Adipocyte (in vitro differentiated cells): ENCODE results near the gene DNAH6.

Source experiments
- DNase-seq: peaks from one replicate; pipeline ENCODE4 v3.0.0-alpha.2; 2015; ENCODE audit warnings: low read depth
- H3K27me3 ChIP-seq: replicated peaks from 2 replicates; pipeline ENCODE4 v1.7.0; 2013; ENCODE audit warnings: mild to moderate bottlenecking, low read length, moderate library complexity; ENCODE audit not compliant: control insufficient read depth, insufficient read depth
- H3K36me3 ChIP-seq: 2 replicates; pipeline ENCODE4 v1.7.0; 2013; ENCODE audit warnings: low read length, mild to moderate bottlenecking, moderate library complexity; ENCODE audit not compliant: control insufficient read depth, insufficient read depth, severe bottlenecking
- H3K4me1 ChIP-seq: 2 replicates; pipeline ENCODE4 v1.7.0; 2013; ENCODE audit warnings: mild to moderate bottlenecking, low read length, moderate library complexity; ENCODE audit not compliant: control insufficient read depth, insufficient read depth
- H3K4me3 ChIP-seq: 2 replicates; pipeline ENCODE4 v1.7.0; 2013; ENCODE audit warnings: mild to moderate bottlenecking, low read length, moderate library complexity
- H3K9ac ChIP-seq: 2 replicates; pipeline ENCODE4 v1.7.0; 2013; ENCODE audit warnings: mild to moderate bottlenecking, low read length, moderate library complexity
- H3K9me3 ChIP-seq: 2 replicates; pipeline ENCODE4 v1.7.0; 2013; ENCODE audit warnings: mild to moderate bottlenecking, low read length, moderate library complexity; ENCODE audit not compliant: control insufficient read depth

DNAH6 gene

DNA sequence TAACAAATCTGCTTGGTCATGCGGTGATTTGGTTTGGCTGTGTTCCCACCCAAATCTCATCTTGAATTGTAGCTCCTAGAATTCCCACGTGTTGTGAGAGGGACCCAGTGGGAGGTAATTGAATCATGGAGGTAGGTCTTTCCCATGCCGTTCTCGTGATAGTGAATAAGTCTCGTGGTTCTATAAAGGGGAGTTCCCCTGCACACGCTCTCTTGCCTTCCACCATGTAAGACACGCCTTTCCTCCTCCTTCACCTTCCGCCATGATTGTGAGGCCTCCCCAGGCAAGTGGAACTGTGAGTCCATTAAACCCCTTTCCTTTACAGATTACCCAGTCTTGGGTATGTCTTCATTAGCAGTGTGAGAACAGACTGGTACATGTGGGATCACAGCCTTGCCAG, 327.8 kb downstream of the DNAH6 start:
- H3K27me3 ChIP-seq = no peaks in the 10 kb centered on the region
- DNase-seq = no peak
- H3K36me3 ChIP-seq = no peaks in the 10 kb centered on the region
- H3K4me3 ChIP-seq = no peak overlapping the region
- no peak overlapping the region for H3K9ac ChIP-seq
- H3K4me1 ChIP-seq = peaks cover 4% of the 10 kb centered on the region
- no peaks in the 10 kb centered on the region for H3K9me3 ChIP-seq

DNA sequence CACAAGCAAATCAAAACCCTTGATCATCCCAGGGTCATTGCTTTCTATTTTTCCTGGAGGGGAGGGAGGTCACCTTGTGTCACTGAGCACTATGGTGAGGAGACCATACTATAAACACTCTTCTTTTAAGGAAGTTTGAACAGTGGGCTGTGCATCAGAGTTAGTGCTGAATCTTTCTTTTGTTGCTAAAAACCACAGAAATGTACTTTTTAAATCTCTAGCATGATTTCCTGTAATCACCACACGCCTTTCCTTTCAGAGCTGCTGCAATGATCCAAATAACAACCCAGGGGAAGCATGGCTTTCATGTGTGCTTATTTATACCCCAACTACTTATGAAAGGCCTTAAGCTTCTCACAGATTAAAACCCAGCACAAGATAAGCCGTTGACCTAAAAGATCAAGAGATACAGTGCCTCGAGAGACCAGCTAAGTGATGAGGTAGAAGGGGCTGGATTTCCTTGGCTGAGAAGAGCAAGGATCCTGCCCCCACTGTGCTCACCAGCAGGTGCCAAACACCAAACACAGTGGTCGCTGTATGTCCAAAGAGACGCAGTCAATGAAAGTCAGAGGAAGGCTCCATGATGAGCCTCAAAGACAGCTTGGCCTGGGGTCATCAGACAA, 329.9 kb downstream of the DNAH6 start:
- no peaks in the 10 kb centered on the region for H3K27me3 ChIP-seq
- peaks cover 4% of the 10 kb centered on the region for H3K4me1 ChIP-seq
- H3K4me3 ChIP-seq = no peak overlapping the region
- no peaks in the 10 kb centered on the region for H3K36me3 ChIP-seq
- H3K9ac ChIP-seq = no peak overlapping the region
- H3K9me3 ChIP-seq = no peaks in the 10 kb centered on the region
- DNase-seq = peak; percentile 54

DNA sequence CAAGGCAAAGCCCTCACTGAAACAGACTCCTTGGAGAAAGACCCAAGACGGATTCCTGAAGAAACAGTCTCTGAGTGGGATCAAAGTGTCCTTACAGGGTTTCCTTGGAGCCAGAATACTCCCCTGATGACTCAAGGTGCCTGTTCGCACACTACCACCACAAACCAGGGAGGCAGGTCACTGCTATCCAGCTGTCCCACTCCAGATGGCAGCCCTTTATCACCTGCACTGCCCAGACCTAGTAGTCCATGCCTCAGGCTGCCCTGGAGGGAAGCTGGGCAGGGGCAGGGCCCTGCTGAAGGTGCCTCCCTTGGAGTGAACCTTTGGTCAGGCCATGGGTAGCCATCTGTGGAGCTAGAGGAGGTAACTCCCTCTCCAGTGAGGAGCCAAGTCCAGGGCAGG, 330.4 kb downstream of the DNAH6 start:
- H3K4me1 ChIP-seq = peaks cover 4% of the 10 kb centered on the region
- peak; percentile 46 for DNase-seq
- no peak overlapping the region for H3K4me3 ChIP-seq
- no peaks in the 10 kb centered on the region for H3K27me3 ChIP-seq
- H3K9me3 ChIP-seq = no peaks in the 10 kb centered on the region
- no peak overlapping the region for H3K9ac ChIP-seq
- no peaks in the 10 kb centered on the region for H3K36me3 ChIP-seq

DNA sequence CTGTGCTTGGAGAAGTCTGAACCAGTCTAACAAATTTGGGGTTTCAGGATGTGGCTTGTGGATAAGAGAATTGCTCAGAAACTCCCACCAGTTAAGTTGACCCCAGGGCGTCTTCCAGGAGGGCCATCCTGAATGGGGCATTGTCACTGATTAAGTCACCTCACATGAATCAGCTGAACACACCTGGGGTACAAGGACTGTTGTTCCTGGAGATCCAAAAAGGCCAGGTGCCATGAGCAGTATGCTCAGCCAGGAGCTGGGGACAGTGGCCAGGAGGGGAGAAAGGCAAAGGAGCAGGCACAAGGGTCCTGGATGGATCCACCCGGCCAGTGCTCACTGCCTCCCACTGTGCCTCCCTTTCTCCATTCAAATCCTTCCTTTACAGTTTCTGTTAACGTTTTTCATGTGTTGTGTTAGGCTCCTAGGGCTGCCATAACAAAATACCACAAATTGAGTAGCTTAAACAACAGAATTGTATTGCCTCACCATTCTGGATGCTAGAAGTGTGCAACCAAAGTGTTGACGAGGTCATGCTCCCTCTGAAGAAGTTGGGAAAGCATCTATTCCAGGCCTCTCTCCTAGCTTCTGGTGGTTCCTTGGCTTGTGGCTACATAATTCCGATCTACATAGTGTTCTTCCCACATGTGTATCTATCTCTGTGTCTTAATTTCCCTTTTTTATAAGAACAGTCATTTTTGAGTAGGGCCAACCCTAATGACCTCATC, 331.2 kb downstream of the DNAH6 start:
- Histone ChIP-seq H3K9ac (no peak overlapping the region), H3K27me3 (no peaks in the 10 kb centered on the region)
- no peak for DNase-seq

GRCh38 chr2:84849271-84849952, 333.1 kb downstream of the DNAH6 start:
- Histone ChIP-seq H3K4me1 (peaks cover 4% of the 10 kb centered on the region), H3K9ac (no peak overlapping the region), H3K4me3 (no peak overlapping the region), H3K9me3 (no peaks in the 10 kb centered on the region), H3K36me3 (no peaks in the 10 kb centered on the region), H3K27me3 (no peaks in the 10 kb centered on the region)
- DNase-seq = peak; percentile 64

More for the DNA sequence above, 331.2 kb downstream of the DNAH6 start:
- H3K36me3 ChIP-seq = no peaks in the 10 kb centered on the region
- H3K4me3 ChIP-seq = no peak overlapping the region
- H3K4me1 ChIP-seq = peaks cover 4% of the 10 kb centered on the region
- no peaks in the 10 kb centered on the region for H3K9me3 ChIP-seq

DNA sequence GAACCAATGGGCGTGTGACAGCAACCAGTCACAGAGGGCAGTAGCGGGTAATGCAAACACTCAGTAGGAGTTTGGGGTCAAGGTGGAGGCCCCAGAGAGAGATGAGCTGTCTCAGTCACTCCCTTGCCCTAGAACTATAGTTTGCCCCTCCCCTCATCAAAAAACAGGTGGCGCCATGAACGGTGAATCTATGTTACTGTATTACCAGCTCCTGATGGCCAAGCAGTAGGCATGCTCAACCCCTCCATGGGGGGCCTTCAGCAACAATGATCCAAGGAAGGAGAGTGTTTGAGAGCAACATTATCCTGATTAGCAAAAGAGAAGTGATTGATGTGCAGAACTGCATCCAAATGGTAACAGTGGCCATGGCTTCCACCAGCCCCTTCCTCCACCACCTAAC, 334.2 kb downstream of the DNAH6 start:
- no peaks in the 10 kb centered on the region for H3K36me3 ChIP-seq
- H3K4me1 ChIP-seq = peaks cover 4% of the 10 kb centered on the region
- no peak overlapping the region for H3K4me3 ChIP-seq
- H3K27me3 ChIP-seq = no peaks in the 10 kb centered on the region
- no peaks in the 10 kb centered on the region for H3K9me3 ChIP-seq
- no peak for DNase-seq
- no peak overlapping the region for H3K9ac ChIP-seq

DNA sequence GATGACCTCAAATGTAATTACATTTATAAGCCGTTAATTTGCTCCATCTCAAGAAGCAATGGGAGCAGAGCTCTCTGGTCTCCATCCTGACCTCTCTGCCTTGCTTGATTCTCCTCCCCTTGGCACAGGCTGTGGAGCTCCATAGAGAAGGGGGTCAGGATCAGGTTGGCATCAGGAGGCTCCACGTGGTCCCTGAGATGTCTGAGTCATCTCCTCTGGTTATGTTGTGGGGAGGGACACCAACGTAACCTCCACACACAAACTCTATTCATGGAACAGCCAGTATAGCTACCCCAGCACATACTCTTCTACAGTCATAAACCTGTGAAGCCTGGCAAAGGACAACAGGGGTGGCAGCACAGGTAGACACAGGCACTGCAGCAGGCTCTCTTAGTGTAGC, 335.6 kb downstream of the DNAH6 start:
- no peak overlapping the region for H3K4me3 ChIP-seq
- no peak for DNase-seq
- no peaks in the 10 kb centered on the region for H3K9me3 ChIP-seq
- H3K9ac ChIP-seq = no peak overlapping the region
- no peaks in the 10 kb centered on the region for H3K27me3 ChIP-seq
- H3K4me1 ChIP-seq = no peaks in the 10 kb centered on the region
- no peaks in the 10 kb centered on the region for H3K36me3 ChIP-seq

- H3K36me3 ChIP-seq = no peaks in the 10 kb centered on the region
- H3K4me1 ChIP-seq = no peaks in the 10 kb centered on the region
- no peak for DNase-seq
- H3K27me3 ChIP-seq = no peaks in the 10 kb centered on the region
- no peak overlapping the region for H3K4me3 ChIP-seq
- no peaks in the 10 kb centered on the region for H3K9me3 ChIP-seq
- no peak overlapping the region for H3K9ac ChIP-seq
Measured at GRCh38 chr2:84854850-84855249, 338.6 kb downstream of the DNAH6 start.

GRCh38 chr2:84855731-84856130, 339.4 kb downstream of the DNAH6 start:
- DNase-seq = no peak
- H3K36me3 ChIP-seq = no peaks in the 10 kb centered on the region
- H3K4me1 ChIP-seq = no peaks in the 10 kb centered on the region
- H3K27me3 ChIP-seq = no peaks in the 10 kb centered on the region
- no peak overlapping the region for H3K4me3 ChIP-seq
- no peaks in the 10 kb centered on the region for H3K9me3 ChIP-seq
- no peak overlapping the region for H3K9ac ChIP-seq

DNA sequence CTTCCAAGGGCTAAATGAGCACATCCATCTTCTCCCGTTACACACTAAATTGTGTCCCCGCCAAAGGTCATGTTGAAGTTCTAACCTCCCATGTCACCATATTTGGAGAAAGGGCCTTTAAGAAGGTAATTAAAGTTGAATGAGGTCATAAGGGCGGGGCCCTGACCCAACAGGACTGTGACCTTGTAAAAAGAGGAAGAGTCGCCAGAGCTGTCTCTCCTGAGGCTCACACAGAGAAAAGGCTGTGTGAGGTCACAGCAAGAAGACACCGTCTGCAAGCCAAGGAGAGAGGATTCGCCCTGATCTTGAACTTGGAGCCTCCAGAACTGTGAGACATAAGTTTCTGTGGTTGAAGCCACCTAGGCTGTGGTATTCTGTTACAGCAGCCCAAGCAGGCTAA, 340.5 kb downstream of the DNAH6 start:
- H3K27me3 ChIP-seq = no peaks in the 10 kb centered on the region
- no peak for DNase-seq

GRCh38 chr2:84857566-84857965, 341.3 kb downstream of the DNAH6 start:
- DNase-seq = no peak
- H3K9me3 ChIP-seq = no peaks in the 10 kb centered on the region

More for the DNA sequence above, 340.5 kb downstream of the DNAH6 start:
- Histone ChIP-seq H3K4me1 (no peaks in the 10 kb centered on the region), H3K36me3 (no peaks in the 10 kb centered on the region), H3K4me3 (no peak overlapping the region), H3K9ac (no peak overlapping the region), H3K9me3 (no peaks in the 10 kb centered on the region)

More at GRCh38 chr2:84857566-84857965, 341.3 kb downstream of the DNAH6 start:
- no peak overlapping the region for H3K9ac ChIP-seq
- H3K27me3 ChIP-seq = no peaks in the 10 kb centered on the region
- no peak overlapping the region for H3K4me3 ChIP-seq
- H3K36me3 ChIP-seq = no peaks in the 10 kb centered on the region
- H3K4me1 ChIP-seq = no peaks in the 10 kb centered on the region
